Stimulated activated CD4-positive, alpha-beta T cell treated with anti-CD3 and anti-CD28 coated beads, Interleukin-12 subunit alpha, Interleukin-12 subunit beta, amount 100 ng/mL, for 4 hours (primary cell): ENCODE measurements around the gene ZNF283.
A peak's percentile ranks its signal among the peaks of the same experiment; 100 is the strongest.
"Not testable (repeated sequence)": the region's sequence is repeated elsewhere in the genome, so short reads cannot be mapped to it uniquely, and the experiment has no call there.

Experiments used
- DNase-seq: peaks from one replicate; pipeline ENCODE4 v3.0.0-alpha.2; 2020

Gene ZNF283

GRCh38 chr19:43802216-43802951 is 24.7 kb upstream of the ZNF283 start, which contains the start of gene LYPD5:
Gene LYPD5, minus strand, starts transcription at chr19:43802447. Its CDS starts 67 bp downstream, at chr19:43802380.
- no peak for DNase-seq

GRCh38 chr19:43804432-43804831 is 22.7 kb upstream of the ZNF283 start:
- DNase-seq, result no peak

GRCh38 chr19:43806401-43806800 is 20.7 kb upstream of the ZNF283 start:
- not testable (repeated sequence) for DNase-seq

GRCh38 chr19:43806848-43807247 is 20.3 kb upstream of the ZNF283 start:
- DNase-seq, result no peak

GRCh38 chr19:43807651-43808050 is 19.5 kb upstream of the ZNF283 start:
- no peak for DNase-seq

GRCh38 chr19:43809762-43810696 is 17.1 kb upstream of the ZNF283 start:
- DNase-seq, result no peak

- no peak for DNase-seq
These were observed 15.3 kb upstream of the ZNF283 start for GRCh38 chr19:43811837-43812236.

GRCh38 chr19:43812259-43812658 is 14.9 kb upstream of the ZNF283 start:
- no peak for DNase-seq

GRCh38 chr19:43812688-43813087 is 14.4 kb upstream of the ZNF283 start:
- no peak for DNase-seq

- no peak for DNase-seq
These were observed 12.3 kb upstream of the ZNF283 start for GRCh38 chr19:43814663-43815352.

- not testable (repeated sequence) for DNase-seq
These were observed 9.7 kb upstream of the ZNF283 start for GRCh38 chr19:43817454-43817853.

- no peak for DNase-seq
These were observed 8.6 kb upstream of the ZNF283 start for GRCh38 chr19:43818500-43818899.

- peak; percentile 42 for DNase-seq
These were observed 6.8 kb upstream of the ZNF283 start for GRCh38 chr19:43820098-43820883.

- no peak for DNase-seq
These were observed 6.3 kb upstream of the ZNF283 start for GRCh38 chr19:43820884-43821215.

GRCh38 chr19:43823856-43824255 is 3.3 kb upstream of the ZNF283 start:
- DNase-seq, result not testable (repeated sequence)

GRCh38 chr19:43824572-43824971 is 2.5 kb upstream of the ZNF283 start:
- DNase-seq, result not testable (repeated sequence)

GRCh38 chr19:43839139-43839538 is 12.0 kb downstream of the ZNF283 start:
- no peak for DNase-seq

GRCh38 chr19:43842007-43842406 is 14.9 kb downstream of the ZNF283 start:
- no peak for DNase-seq

GRCh38 chr19:43847246-43847645 is 20.1 kb downstream of the ZNF283 start:
- DNase-seq, result no peak

GRCh38 chr19:43847884-43848283 is 20.8 kb downstream of the ZNF283 start:
- DNase-seq, result no peak

- DNase-seq, result no peak
These were observed 21.7 kb downstream of the ZNF283 start for GRCh38 chr19:43848821-43849220.

GRCh38 chr19:43858174-43858573 is 31.1 kb downstream of the ZNF283 start:
- DNase-seq, result no peak

- not testable (repeated sequence) for DNase-seq
These were observed 39.8 kb downstream of the ZNF283 start for GRCh38 chr19:43866923-43867322.
